NCI-H345 (cell line): Measurements from ENCODE around the gene TRPV5.

Experiments
- DNase-seq: peaks from one replicate; lab custom pipeline; 2025; lab: John Stamatoyannopoulos, UW

The TRPV5 gene

DNA sequence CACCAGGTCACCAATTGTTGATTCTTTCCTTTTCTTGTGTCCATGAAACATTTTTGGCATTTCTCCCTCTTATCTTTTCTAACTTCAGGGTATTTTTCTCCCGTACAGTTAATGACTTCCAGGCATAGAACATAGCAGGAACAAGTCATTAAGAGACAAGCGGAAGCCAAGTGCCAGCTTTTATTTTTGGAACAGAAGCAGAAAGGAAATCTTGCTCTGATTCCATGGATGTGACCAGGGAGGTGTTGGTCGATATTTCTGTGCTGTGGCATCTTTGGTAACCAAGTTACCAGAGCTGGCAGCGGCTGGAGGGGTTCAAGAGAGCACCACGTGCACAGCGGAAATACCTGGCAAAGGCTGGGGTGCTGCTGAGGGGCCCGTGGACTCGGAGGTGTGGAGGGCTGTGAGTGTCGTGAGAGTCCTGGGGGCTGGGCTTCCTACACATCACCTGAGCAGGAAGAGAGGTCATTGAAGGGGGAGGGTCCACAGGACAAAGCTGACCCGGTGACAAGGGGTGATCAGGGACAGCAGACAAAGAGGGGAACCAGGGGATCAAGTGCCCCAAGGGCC is 7.5 kb upstream of the TRPV5 start:
- DNase-seq, result no peak

DNA sequence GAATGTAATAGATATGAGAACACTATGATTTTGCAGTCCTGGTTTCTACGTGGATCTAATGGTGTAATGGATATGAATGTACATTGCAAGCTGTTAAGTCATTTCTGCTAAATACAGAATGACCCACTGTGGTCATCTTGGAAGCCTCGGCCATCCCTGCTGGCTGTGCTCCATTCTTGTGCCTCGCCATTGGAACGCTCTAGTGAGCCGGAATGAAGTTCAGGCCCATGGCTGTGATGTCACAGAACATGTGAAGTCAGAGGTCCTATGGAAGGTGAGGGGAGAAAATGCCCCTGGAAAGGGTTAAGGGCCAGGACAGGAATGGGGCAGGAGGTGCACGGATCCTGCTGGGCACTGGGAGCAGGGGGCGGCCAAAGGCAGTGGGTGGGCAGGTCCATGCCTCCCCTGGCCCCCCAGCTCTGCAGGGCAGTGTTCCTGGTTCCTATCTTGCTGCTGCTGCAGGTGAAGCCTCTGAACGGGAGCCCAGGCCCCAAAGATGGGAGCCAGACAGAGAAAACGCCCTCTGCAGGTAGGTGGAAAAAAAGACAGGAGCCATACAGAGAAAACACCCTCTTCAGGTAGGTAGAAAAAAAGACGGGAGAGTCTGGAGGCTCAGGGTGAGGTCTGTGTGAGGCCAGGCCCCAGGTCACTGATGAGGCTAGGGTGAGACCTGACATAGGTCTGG is 5.8 kb upstream of the TRPV5 start, which contains the start of gene LLCFC1:
TSS of gene LLCFC1 (plus strand) at position 259 of the 685 bp plus-strand sequence. CDS start at position 397, 138 bp downstream.
- DNase-seq, result no peak

DNA sequence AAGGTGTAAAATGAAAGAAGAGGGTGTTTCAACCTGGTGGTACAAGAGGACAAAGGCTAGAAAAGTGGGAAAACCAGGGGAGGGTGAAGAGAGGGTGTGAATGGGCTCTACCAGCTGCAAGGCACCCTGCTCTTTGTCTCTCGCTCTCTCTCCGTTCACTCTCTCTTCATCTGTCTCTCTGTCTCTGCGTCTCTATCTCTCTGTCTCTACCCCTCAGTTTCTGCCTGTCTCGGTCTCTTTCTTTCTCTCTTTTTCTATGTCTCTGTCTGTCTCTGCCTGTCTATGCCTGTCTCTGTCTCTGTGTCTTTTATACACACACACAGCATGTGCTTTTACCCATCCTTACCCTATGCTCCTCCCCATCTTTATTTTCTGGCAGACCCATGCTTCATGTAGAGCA is 5.1 kb upstream of the TRPV5 start:
- no peak for DNase-seq

- no peak for DNase-seq
Observed at GRCh38 chr7:142935941-142936565, 2.5 kb upstream of the TRPV5 start.

GRCh38 chr7:142934056-142934455 is 510 bp upstream of the TRPV5 start:
- no peak for DNase-seq

- DNase-seq, result no peak
Observed at GRCh38 chr7:142933092-142933475, 462 bp downstream of the TRPV5 start.

DNA sequence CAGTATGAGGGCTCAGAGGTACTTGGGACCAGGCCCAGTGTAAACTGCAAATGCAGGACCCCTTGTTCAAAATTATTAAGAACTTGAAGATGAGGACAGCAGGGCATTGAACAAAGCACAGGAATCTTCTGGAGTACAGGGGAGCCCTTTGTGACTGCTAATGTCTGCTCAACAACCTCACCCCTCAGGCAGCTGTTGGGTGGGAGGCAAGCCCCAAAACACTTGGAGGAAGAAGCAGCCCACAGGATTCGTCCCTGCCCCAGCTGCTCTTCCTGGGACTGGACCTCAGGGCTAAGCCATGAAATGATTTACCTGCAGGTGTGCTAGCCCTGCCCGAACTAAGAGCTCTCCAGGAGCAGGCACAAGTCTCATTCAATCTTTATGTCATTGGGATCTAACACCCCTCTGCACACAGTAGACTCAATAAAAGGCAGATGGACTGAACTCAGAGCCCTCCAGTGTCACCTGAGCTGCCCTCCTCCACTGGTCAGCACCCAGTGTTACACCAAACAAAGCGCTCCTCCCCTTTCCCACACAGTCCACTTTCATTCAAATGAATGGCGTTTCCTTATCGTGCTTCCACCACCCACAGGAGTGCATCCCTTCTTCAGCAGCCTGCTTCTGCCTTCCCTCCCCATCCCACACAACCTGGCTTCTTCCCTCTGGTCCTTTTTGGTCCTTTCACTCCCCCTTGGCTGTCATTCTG is 1.0 kb downstream of the TRPV5 start:
- DNase-seq, result no peak

DNA sequence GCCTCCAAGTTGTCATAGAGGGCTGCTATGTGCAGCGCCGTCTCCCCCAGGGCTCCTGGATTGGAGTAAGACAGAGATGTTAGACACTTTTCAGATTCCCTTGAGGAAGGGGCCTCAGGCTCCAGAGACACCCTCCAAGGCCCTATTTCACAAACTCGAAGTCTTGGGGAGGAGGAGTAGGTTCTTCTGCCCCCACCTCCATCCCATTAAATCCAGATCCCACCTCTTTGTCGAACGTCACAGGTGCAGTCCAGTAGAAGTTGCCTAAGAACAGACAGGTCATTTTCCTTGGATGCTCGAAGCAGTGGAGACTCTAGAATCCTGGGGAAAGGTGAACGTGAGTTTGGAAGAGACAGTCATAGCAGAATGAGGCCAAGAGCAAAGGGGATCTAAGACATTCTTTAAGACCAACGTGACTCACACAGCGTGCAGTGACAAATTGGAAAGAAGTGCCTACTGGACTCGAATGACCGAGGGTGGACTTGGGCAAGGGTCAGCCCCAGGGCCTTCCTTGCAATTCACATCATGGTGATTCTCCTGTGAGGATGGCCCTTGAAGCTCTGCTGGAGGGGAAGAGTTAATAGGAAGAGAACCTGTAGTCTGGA is 3.3 kb downstream of the TRPV5 start:
- no peak for DNase-seq

DNA sequence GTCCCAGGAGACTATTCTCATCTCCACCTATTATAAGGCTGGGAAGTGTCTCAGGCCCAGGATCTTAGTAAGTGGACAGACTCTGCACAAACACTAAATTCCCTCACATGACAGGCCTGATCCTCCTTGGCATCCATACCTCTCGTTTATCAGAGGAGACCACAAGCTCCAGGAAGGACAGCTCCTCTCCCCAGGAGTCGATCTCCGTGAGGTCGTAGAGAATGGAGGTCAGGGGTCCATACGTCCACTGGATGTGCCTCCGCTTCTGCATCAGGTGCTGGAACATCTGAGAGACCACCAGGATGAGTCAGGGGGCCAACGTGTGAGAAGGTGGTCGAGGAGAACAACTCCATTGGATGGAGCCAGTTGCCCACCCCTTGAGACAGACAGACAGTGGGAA is 5.6 kb downstream of the TRPV5 start:
- no peak for DNase-seq

- DNase-seq, result no peak
Observed at GRCh38 chr7:142927085-142927745, 6.3 kb downstream of the TRPV5 start.

DNA sequence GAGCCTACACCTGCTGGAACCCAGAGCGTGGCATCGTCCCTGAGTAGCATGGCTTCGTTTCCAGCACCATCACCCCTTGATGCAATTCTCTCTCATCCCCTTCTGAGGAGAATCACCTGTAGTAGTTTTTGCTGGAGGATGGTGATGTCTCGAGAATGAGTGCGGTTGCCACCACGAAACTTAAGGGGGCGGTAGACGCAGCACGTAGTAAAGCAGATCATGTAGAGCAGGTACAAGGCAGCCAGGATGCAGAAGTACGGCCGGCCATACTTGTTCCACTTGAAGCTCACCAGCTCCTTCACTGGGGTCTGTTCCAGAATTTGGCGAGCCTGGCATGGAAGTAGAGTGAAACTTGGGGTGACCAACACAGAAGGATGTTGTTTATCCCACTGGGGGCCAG is 8.1 kb downstream of the TRPV5 start:
- no peak for DNase-seq

DNA sequence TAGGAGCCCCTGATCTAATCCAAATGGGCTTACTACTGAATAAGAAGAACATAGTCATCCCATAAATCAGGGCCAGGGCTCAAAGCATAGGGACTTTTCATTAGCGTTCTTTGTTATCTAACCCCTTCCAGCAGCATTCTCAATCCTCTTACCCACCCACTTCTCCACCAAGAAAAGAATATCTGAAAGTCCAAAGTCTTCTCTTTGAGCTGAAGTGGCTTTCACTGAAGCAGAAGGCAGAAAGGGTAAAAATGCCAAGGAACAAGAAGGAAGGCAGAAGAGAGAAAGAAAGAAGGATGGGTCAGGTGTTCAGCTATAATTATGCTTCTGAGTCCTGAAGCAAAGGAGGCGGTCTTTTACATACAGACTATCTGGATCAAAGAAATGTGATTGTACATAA is 10.2 kb downstream of the TRPV5 start:
- no peak for DNase-seq

DNA sequence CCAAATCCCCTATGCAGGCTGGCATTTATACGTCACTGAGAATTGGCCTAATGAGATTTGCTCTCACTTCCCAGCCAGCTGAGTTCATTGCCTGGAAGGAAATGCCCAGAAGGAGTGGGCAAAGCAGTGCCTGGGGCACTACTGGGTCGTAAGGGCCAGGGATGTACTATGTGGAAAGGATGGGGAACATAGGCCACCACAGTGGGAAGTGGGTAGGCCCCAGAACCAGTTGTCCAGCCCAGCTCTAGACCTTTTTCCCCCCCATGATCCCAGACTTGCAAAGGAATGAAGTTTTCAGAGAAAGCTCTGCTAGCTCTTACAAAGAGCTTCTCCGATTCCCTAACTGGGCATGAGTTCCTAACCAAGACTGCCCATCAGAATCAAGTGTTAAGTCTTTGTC is 13.9 kb downstream of the TRPV5 start:
- DNase-seq, result no peak

DNA sequence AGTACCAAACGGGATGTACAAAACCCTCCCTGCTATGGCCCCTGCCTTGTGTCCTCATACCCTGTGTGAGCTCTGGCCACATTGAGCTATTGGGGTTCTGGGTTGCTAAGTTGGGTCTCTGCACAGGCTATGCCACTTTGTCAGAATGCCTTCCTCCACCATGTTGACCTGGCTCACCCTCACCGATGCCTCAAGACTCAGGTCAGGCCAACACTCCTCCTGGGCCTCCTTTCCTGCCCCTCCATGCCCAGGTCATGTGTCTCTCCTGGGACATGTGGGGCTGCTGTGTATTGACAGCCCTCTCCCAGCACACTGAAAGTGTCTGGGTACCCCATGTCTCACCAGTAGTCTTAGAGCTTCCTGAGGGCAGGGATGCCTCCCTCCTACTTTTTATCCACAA is 14.6 kb downstream of the TRPV5 start:
- DNase-seq, result no peak

DNA sequence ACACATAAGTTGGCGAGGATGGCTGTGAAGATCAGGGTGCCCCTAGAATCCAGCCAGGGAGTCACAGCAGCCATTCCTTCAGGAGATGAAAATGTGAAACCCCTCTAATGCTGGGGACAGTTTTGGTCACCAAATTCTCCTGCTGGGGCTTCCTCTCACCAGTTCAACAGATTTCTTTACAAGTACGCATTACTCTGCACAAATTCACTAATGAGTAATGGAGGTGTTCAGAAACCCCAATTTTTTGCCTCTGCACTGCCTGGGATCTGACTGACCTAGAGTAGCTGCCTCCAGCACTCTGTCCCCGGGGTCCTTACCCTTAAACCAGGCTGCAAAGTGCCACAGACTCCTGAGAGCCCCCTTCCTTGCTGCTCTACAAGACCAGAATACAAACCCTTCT is 16.1 kb downstream of the TRPV5 start:
- DNase-seq, result no peak

DNA sequence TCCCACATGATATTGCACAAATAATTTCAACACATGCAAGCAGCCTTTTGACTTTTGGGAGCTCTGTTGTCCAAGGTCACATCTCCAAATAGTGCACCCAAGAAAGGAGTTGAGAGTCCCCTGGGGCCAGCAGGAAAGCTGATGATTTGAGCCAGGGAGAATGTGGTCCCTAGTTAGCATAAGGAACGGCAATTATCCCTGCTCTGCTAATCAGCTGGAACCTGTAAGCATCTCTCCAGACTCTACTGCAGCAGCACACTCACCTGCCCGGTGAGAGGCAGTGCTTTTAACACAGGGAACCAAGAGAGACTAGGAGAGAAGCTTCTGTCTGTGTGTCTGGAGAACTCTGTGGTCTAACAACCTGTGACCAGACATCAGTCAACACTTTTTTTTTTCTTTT is 17.0 kb downstream of the TRPV5 start:
- DNase-seq, result no peak

- no peak for DNase-seq
Observed at GRCh38 chr7:142915315-142915714, 18.2 kb downstream of the TRPV5 start.

DNA sequence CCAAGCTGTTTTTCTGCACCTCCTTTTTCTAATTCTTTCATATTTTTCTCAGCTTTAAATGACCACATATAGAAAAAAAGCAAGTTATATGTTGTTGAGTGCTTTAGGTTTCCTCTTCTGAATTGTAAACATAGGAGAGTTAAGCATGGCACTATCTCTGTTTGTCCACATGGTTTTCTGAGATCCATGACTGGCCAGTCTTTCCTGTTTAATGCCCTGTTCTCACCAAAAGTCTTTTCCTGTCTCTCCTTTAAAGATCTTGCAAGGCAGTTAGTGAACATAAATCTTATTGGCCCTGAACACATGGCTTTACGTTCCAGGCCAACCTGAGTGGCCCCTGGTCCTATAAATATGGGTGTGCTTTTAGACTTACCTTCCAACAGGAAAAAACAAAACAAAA is 19.4 kb downstream of the TRPV5 start:
- no peak for DNase-seq

- DNase-seq, result no peak
Observed at GRCh38 chr7:142913566-142913965, 20.0 kb downstream of the TRPV5 start.

DNA sequence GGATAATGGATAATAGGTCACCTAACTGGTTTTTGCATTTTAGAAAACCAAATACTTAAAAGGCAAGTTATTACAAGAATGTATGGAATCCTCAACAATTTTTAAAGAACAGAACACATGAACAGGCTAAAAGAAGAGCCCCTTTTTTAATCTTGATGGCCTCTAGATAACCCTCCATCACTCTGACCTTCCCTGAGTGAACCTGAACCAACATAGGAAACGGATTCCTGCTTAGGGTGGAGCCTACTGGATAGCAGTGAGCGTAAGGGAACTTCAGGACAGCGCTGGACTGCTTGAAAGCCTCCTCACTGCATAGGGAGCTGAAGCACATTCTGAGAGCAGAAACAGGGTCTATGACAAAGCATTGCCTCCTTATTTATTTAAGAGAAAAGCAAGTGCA is 20.5 kb downstream of the TRPV5 start:
- no peak for DNase-seq

- no peak for DNase-seq
Observed at GRCh38 chr7:142910481-142910880, 23.1 kb downstream of the TRPV5 start.

- DNase-seq, result no peak
Observed at GRCh38 chr7:142910031-142910433, 23.5 kb downstream of the TRPV5 start.
